PC-9 (cell line): ENCODE results near the gene ZMPSTE24. TPM values are rescaled to one million over a fixed set of nuclear protein-coding genes. Genes with fewer than 3 reads are reported as not detected.

ENCODE experiments used
- BruUV-seq: library from RNA; stranded (reverse); fragments of 400-500 nt; replicated peaks from 2 replicates; lab custom pipeline; 2021; lab: Mats Ljungman, UMichigan
- CTCF ChIA-PET: fragments of 300-600 bp; sonication (Branson Sonifier 250); formaldehyde crosslinking; loops from one replicate; lab custom pipeline; 2022; ENCODE audit warnings: antibody characterized with exemption; lab: Charles Lee
- POLR2A ChIA-PET: fragments of 300-600 bp; sonication (Branson Sonifier 250); formaldehyde crosslinking; loops from one replicate; lab custom pipeline; 2022; ENCODE audit warnings: antibody characterized with exemption; ENCODE audit not compliant: unreplicated experiment; lab: Charles Lee
- DNase-seq, 2 experiments: peaks; one replicate each; pipeline versions ENCODE4 v3.0.0 to v3.0.0-alpha.2; 2015 to 2022; ENCODE audit warnings: mixed read lengths in 1 of 2
- H2AFZ ChIP-seq: fragments of 200-600 bp; sonication (generic); 2 replicates; pipeline ENCODE4 v1.8.1; 2017; ENCODE audit warnings: antibody characterized with exemption
- H3F3A ChIP-seq: fragments of 200-600 bp; sonication (generic); 2 replicates; pipeline ENCODE4 v1.8.1; 2017; ENCODE audit warnings: antibody characterized with exemption, mild to moderate bottlenecking, low read depth; ENCODE audit not compliant: insufficient read depth
- H3K27ac ChIP-seq: fragments of 200-600 bp; sonication (generic); 2 replicates; pipeline ENCODE4 v1.6.1; 2016; ENCODE audit warnings: mixed run types
- H3K27me3 ChIP-seq: fragments of 200-600 bp; sonication (generic); 2 replicates; pipeline ENCODE4 v1.6.1; 2016; ENCODE audit warnings: low read depth, mixed run types; ENCODE audit not compliant: insufficient read depth
- H3K36me3 ChIP-seq: fragments of 200-600 bp; sonication (generic); 2 replicates; pipeline ENCODE4 v1.6.1; 2016; ENCODE audit warnings: low read depth, mixed run types
- H3K4me1 ChIP-seq: fragments of 200-600 bp; sonication (generic); replicated peaks from 2 replicates; pipeline ENCODE4 v1.6.1; 2016; ENCODE audit warnings: mixed run types; ENCODE audit not compliant: insufficient read depth
- H3K4me2 ChIP-seq: fragments of 200-600 bp; sonication (generic); 2 replicates; pipeline ENCODE4 v1.6.1; 2017; ENCODE audit warnings: mixed run types
- H3K4me3 ChIP-seq: fragments of 200-600 bp; sonication (generic); 2 replicates; pipeline ENCODE4 v1.6.1; 2016; ENCODE audit warnings: mixed run types
- H3K79me2 ChIP-seq: fragments of 200-600 bp; sonication (generic); 2 replicates; pipeline ENCODE4 v1.6.1; 2017; ENCODE audit warnings: low read depth, mixed run types
- H3K9me2 ChIP-seq: fragments of 200-600 bp; sonication (generic); 2 replicates; pipeline ENCODE4 v1.8.1; 2017; ENCODE audit warnings: mild to moderate bottlenecking; ENCODE audit not compliant: insufficient read depth
- H3K9me3 ChIP-seq: fragments of 200-600 bp; sonication (generic); 2 replicates; pipeline ENCODE4 v1.8.1; 2016; ENCODE audit warnings: low read depth; ENCODE audit not compliant: insufficient read depth
- H4K20me1 ChIP-seq: fragments of 200-600 bp; sonication (generic); 2 replicates; pipeline ENCODE4 v1.8.1; 2017; ENCODE audit not compliant: insufficient read depth
- EZH2 ChIP-seq: fragments of 200-600 bp; sonication (generic); IDR thresholded peaks from 2 replicates; pipeline ENCODE4 v1.8.0; 2017; ENCODE audit warnings: antibody characterized with exemption, low read depth
- intact Hi-C: fragments of 100-400 bp; cut with micrococcal nuclease; formaldehyde crosslinking; loops from one replicate; pipeline ENCODE4 v1.10.0; 2022; ENCODE audit not compliant: unreplicated experiment
- total RNA-seq: library from RNA; stranded (reverse); gene quantifications from 2 replicates; pipeline ENCODE4 v1.2.3, GENCODE V29; 2021
- TF ChIP-seq, protein P1 (sequence below): fragments of 200-600 bp; sonication (generic); conservative IDR thresholded peaks from 2 replicates; pipeline ENCODE4 v1.6.1; 2017; ENCODE audit warnings: mixed run types, antibody characterized with exemption, mild to moderate bottlenecking, moderate library complexity

The ZMPSTE24 gene
- total RNA-seq, 1 experiment from 2014 or later = 55.8 TPM

DNA sequence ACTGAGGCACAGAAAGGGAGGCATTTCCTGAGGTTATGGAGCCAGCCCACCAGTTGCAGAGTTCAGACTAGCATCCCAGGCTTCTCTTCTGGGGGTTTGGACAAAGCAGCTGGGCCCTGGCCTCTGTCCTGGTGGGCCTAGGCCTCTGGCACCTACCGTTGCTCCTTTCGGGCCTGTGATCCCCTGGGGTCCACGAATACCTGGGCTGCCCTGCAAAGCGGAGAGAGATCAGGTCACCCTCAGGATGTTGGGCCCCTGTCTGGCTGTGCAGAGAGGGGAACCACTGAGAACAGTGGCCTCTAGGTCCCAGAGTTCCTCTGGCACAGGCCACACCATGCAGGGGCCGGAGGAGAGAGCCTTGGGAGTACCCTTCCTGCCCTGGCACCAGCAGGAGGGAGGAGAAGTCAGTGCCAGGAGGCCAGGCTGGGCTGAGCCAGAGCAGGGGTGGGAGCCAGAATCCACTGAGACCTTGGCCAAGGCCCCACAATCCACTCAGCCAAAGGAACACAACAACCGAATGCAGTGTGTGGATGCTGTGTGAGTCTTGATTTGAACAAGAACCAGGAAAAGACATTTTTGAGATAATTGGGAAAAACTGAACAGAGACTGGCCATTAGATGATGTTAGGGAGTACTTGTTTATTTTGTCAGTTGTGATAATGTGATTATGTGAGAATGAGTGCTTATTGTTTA is 50.1 kb downstream of the ZMPSTE24 start:
- CTCF ChIA-PET = no interaction called here
- Histone ChIP-seq H3K27me3 (no peaks in the 10 kb centered on the region), H3K4me1 (peaks cover 36% of the 10 kb centered on the region), H3K4me3 (no peak overlapping the region), H3K27ac (no peak overlapping the region), H2AFZ (no peak overlapping the region), H3K9me3 (no peaks in the 10 kb centered on the region), H4K20me1 (no peaks in the 10 kb centered on the region), H3F3A (peaks cover 20% of the 10 kb centered on the region), H3K4me2 (no peak overlapping the region), H3K79me2 (no peaks in the 10 kb centered on the region), H3K9me2 (no peaks in the 10 kb centered on the region), H3K36me3 (no peaks in the 10 kb centered on the region)
- POLR2A ChIA-PET = no interaction called here
- BruUV-seq = no TSS peak
- intact Hi-C loops = no loop called here
- no peak for TF ChIP-seq EZH2
- TF ChIP-seq, protein P1, sequence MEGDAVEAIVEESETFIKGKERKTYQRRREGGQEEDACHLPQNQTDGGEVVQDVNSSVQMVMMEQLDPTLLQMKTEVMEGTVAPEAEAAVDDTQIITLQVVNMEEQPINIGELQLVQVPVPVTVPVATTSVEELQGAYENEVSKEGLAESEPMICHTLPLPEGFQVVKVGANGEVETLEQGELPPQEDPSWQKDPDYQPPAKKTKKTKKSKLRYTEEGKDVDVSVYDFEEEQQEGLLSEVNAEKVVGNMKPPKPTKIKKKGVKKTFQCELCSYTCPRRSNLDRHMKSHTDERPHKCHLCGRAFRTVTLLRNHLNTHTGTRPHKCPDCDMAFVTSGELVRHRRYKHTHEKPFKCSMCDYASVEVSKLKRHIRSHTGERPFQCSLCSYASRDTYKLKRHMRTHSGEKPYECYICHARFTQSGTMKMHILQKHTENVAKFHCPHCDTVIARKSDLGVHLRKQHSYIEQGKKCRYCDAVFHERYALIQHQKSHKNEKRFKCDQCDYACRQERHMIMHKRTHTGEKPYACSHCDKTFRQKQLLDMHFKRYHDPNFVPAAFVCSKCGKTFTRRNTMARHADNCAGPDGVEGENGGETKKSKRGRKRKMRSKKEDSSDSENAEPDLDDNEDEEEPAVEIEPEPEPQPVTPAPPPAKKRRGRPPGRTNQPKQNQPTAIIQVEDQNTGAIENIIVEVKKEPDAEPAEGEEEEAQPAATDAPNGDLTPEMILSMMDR = no peak
- no peak for DNase-seq

DNA sequence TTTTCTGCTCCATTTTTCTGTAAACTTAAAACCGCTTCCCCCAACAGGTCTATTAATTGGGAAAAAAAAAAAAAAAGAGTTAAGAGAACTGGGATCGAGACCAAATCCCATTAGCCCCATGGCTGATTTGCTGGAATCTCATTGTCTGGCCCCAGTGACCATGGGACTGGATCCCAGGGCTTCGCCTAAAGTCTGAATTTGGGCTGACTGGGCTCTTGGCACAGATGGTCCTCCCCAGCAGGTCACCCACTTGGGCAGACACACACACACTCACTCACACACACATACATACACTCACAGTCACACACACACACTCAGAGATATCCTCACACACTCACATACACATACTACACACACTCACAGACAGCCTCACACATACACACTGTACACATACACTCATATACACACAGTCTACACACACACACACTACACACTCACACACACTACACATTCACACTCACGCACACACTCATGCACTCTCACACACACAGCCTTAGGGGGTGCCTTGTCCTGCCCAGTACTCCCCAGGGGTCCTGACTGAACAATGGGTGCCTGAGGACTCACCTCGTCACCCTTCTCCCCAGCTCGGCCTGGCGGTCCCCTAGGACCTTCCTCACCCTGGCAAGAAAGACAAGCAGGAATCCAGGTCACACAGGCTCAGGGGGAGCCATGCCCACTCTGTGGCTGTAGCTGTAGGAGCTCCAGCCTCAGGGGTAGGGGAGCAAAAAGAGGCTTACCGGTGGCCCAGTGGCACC is 51.5 kb downstream of the ZMPSTE24 start:
- CTCF ChIA-PET = no interaction called here
- no peaks in the 10 kb centered on the region for H3K36me3 ChIP-seq
- no peaks in the 10 kb centered on the region for H3K9me2 ChIP-seq
- BruUV-seq = no TSS peak
- H4K20me1 ChIP-seq = no peaks in the 10 kb centered on the region
- peaks cover 39% of the 10 kb centered on the region for H3K4me1 ChIP-seq
- H3F3A ChIP-seq = peaks cover 20% of the 10 kb centered on the region
- no peak overlapping the region for H2AFZ ChIP-seq
- no peak overlapping the region for H3K27ac ChIP-seq
- H3K4me3 ChIP-seq = no peak overlapping the region
- no peak for DNase-seq
- H3K79me2 ChIP-seq = no peaks in the 10 kb centered on the region
- TF ChIP-seq, protein P1 = no peak
- TF ChIP-seq EZH2 = no peak
- H3K27me3 ChIP-seq = no peaks in the 10 kb centered on the region
- POLR2A ChIA-PET = interaction anchor here (0.6 kb wide), 1 partner anchor 70 kb away, joined by 12 read pairs; no protein-coding TSS in a partner anchor
- no peak overlapping the region for H3K4me2 ChIP-seq
- intact Hi-C loops = no loop called here
- H3K9me3 ChIP-seq = no peaks in the 10 kb centered on the region

DNA sequence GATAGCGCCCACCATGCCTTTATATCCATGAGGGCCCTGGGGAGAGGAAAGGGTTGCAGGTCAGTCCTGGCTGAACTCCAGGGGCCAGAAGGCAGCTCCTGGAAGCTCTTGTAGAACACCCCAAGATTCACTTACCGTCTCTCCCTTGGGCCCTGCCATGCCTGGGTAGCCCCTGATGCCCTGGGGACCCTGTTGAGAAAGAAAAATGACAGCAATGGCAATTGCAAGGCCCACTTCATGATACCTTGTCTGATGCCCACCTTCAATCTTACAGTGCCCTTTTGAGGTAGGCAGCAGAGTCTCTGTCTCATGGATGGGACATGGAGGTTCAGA is 52.1 kb downstream of the ZMPSTE24 start:
- H3K27me3 ChIP-seq = no peaks in the 10 kb centered on the region
- no peak overlapping the region for H3K27ac ChIP-seq
- TF ChIP-seq, protein P1 = no peak
- no peak for TF ChIP-seq EZH2
- peaks cover 35% of the 10 kb centered on the region for H3K4me1 ChIP-seq
- H3K4me2 ChIP-seq = no peak overlapping the region
- ChIA-PET POLR2A (no interaction called here), CTCF (no interaction called here)
- no peak overlapping the region for H3K4me3 ChIP-seq
- no peak overlapping the region for H2AFZ ChIP-seq
- H4K20me1 ChIP-seq = no peaks in the 10 kb centered on the region
- H3F3A ChIP-seq = peaks cover 20% of the 10 kb centered on the region
- H3K9me3 ChIP-seq = no peaks in the 10 kb centered on the region
- H3K9me2 ChIP-seq = no peaks in the 10 kb centered on the region
- no peaks in the 10 kb centered on the region for H3K36me3 ChIP-seq
- no peaks in the 10 kb centered on the region for H3K79me2 ChIP-seq
- intact Hi-C loops = no loop called here
- no TSS peak for BruUV-seq
- DNase-seq = no peak
